Spinal cord (tissue), 10 donors: Measurements from ENCODE around the gene ZNF22. TPM values are rescaled to one million over a fixed set of nuclear protein-coding genes. Genes with fewer than 3 reads are reported as not detected.

Experiments used
- DNase-seq, 6 donors: peaks; one replicate each; pipeline versions ENCODE4 v3.0.0 to v3.0.0-alpha.2; 2013 to 2015; ENCODE audit warnings: low spot score in 6 of 6, low read depth in 4 of 6
- H3K27ac ChIP-seq: one replicate; pipeline ENCODE4 v1.5.1; 2013; ENCODE audit warnings: low read depth, low read length, control low read depth
- H3K27me3 ChIP-seq: one replicate; pipeline ENCODE4 v1.6.1; 2013; ENCODE audit warnings: low read length; ENCODE audit not compliant: control insufficient read depth, insufficient read depth
- H3K36me3 ChIP-seq: one replicate; pipeline ENCODE4 v1.6.1; 2013; ENCODE audit warnings: low read length; ENCODE audit not compliant: control insufficient read depth, insufficient read depth
- H3K4me1 ChIP-seq: one replicate; pipeline ENCODE4 v1.6.1; 2013; ENCODE audit warnings: low read length; ENCODE audit not compliant: control insufficient read depth, insufficient read depth
- H3K4me3 ChIP-seq: one replicate; pipeline ENCODE4 v1.5.1; 2013; ENCODE audit warnings: low read depth, low read length, control low read depth
- H3K9me3 ChIP-seq: one replicate; pipeline ENCODE4 v1.6.1; 2013; ENCODE audit warnings: low read length; ENCODE audit not compliant: control insufficient read depth, insufficient read depth
- WGBS: methylation state at CpG from one replicate; pipeline ENCODE4 v1.1.5; 2013; ENCODE audit warnings: missing lambda C conversion rate; ENCODE audit not compliant: insufficient coverage; 5-methylcytosine and 5-hydroxymethylcytosine counted together
- polyA plus RNA-seq, 2 donors: library from polyadenylated mRNA; unstranded; fragments of 120-200 nt; gene quantifications; one replicate each; pipeline ENCODE4 v1.2.1, GENCODE V29; 2013; ENCODE audit not compliant: insufficient read length in 2 of 2
- total RNA-seq, 2 donors: library from RNA; depleted of rRNA in 1 of 2; stranded (reverse); fragments of 120-200 nt in 1 of 2; fragments of >200 nt in 1 of 2; gene quantifications; one replicate each; pipeline versions ENCODE4 v1.2.3 to v1.2.4, GENCODE V29; 2013 to 2014
- donor health status: healthy.

The ZNF22 gene
- total and polyA plus RNA-seq, 4 donors = 44.5 to 58.6 (median 46.0) TPM

DNA sequence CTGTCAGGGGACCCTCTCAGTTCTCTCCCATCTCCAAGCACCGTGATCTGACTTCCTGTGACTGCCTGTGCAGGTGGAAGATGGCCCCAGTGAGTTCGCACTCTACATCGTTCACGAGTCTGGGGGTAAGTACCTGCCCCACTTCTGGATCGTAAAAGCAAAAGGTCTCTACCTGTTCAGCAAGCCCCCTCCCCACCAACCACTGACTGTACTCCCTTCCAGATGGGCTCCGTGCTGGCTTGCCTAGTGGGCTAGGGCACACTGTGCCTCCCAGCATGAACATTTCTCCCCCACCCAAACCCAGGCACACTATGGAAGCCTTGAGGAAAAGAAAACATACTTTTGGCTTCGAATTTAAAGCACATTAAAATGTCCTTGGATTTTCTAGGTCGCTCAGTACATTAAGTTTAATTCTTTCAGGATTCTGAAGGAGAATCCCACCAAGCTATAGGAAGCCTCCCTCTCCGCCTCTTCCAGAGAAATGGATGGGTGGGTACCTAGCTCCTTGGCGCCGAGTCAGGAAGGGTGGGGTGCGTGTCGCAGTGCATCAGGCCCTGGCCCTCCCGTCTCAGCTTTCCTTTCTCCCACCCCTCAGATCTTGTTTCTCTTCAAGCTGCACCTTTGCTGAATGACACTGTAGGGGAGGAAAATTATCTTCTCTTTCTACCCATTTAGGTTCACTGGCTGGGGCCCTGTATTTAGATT lies 11.0 kb upstream of the ZNF22 start:
- WGBS = 90% methylated on average over 6 of the region's 14 CpGs
- Histone ChIP-seq H3K9me3 (no peaks in the 10 kb centered on the region), H3K4me1 (peaks cover 47% of the 10 kb centered on the region), H3K27ac (peak overlapping the region; percentile 6), H3K4me3 (no peak overlapping the region), H3K36me3 (peaks cover 54% of the 10 kb centered on the region), H3K27me3 (no peaks in the 10 kb centered on the region)
- no peak for DNase-seq

GRCh38 chr10:44990302-44990655 lies 10.4 kb upstream of the ZNF22 start:
- Histone ChIP-seq H3K4me1 (peaks cover 47% of the 10 kb centered on the region), H3K27me3 (no peaks in the 10 kb centered on the region), H3K4me3 (no peak overlapping the region), H3K36me3 (peaks cover 49% of the 10 kb centered on the region), H3K9me3 (no peaks in the 10 kb centered on the region), H3K27ac (peak overlapping the region; percentile 6)
- 20% methylated on average over 5 of the region's 8 CpGs for WGBS
- DNase-seq = no peak

DNA sequence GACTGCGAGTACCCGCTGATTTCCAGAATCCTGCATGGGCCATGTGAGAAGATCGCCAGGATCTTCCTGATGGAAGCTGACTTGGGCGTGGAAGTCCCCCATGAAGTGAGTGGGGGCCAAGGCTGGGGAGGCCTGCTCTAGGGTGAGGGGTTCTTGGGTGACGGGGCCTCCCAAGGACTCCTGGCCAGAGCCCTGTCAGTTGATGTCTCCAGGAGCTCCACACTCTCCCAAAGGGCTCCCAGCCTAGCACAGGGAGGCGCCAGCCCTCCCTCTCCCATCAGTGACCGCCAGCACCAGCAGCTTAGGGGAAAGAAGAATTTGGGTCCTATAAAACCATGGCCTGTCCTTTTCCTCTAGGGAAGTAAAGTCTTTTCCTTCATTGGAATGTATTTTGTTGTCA lies 9.8 kb upstream of the ZNF22 start:
- peaks cover 45% of the 10 kb centered on the region for H3K36me3 ChIP-seq
- WGBS = 94% methylated on average over 3 of the region's 7 CpGs
- DNase-seq = no peak

GRCh38 chr10:44991571-44991970 lies 9.2 kb upstream of the ZNF22 start:
- DNase-seq = no peak
- WGBS = 71% methylated on average over 2 of the region's 5 CpGs
- Histone ChIP-seq H3K4me3 (no peak overlapping the region), H3K36me3 (peaks cover 45% of the 10 kb centered on the region), H3K27ac (no peak overlapping the region), H3K9me3 (no peaks in the 10 kb centered on the region), H3K4me1 (peaks cover 50% of the 10 kb centered on the region), H3K27me3 (no peaks in the 10 kb centered on the region)

More for the DNA sequence above, 9.8 kb upstream of the ZNF22 start:
- no peaks in the 10 kb centered on the region for H3K9me3 ChIP-seq
- H3K27ac ChIP-seq = no peak overlapping the region
- no peaks in the 10 kb centered on the region for H3K27me3 ChIP-seq
- H3K4me1 ChIP-seq = peaks cover 43% of the 10 kb centered on the region
- no peak overlapping the region for H3K4me3 ChIP-seq

DNA sequence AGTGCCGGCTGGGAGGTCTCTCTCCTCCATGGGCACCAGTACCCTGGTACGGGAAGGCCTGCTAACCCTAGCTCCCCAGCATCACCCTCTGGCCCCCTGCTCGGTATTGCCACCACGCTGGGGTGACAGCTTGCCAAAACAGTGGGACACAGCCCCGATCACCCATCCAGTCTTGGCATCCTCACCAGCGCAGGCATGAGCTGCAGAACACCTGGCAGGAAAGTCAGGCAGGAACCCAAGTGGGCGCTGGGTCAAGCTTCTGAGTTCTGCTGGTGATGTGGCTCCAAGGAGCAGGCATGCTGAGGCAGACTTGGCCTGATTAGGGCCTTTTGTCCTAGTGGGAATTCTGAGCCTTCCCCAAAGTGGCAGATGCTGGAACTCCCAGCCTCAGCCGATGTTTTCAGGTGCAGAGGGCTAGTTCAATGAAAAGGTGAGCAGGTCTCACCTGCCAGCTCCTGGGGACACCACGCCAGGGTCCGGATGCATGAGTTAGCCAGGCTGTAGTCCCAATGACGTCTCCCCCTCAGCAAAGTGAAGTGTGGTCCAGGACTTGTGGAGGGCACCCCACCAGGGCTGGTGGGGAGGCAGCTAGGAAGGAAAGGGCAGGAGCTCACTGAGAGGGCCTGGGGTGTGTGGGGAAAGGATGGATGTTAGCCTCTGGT lies 8.5 kb upstream of the ZNF22 start:
- Histone ChIP-seq H3K27me3 (no peaks in the 10 kb centered on the region), H3K4me3 (no peak overlapping the region), H3K9me3 (no peaks in the 10 kb centered on the region), H3K36me3 (peaks cover 45% of the 10 kb centered on the region), H3K27ac (no peak overlapping the region), H3K4me1 (peaks cover 56% of the 10 kb centered on the region)
- DNase-seq = no peak
- WGBS = 83% methylated on average over 11 of the region's 11 CpGs

DNA sequence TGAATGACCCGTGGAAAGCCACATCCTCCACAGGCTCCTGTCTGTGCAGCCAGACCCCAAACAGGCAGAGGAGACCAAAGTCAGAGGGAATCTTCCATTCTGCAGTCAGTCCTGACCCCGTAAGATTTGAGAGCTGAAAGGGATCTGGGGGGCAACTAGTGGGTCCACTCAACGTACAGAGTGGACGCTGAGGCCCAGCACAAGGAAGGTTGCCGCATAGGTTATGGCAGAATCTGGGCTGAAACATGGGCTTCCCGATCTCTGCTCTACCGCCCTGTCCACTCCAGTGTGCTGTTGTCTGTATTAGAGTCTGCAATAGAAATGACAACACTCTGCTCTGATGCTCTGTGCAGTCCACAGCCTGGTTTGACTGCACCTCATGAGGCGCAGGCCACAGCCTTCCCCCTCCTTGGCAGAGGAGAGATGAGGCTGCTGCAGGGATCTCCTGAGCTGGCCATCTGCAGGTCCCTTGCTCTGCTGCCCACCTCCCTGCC lies 7.9 kb upstream of the ZNF22 start:
- Histone ChIP-seq H3K27me3 (no peaks in the 10 kb centered on the region), H3K4me3 (no peak overlapping the region)

GRCh38 chr10:44993226-44993921 lies 7.3 kb upstream of the ZNF22 start:
- peaks cover 45% of the 10 kb centered on the region for H3K36me3 ChIP-seq
- H3K27me3 ChIP-seq = no peaks in the 10 kb centered on the region
- DNase-seq = no peak
- peaks cover 56% of the 10 kb centered on the region for H3K4me1 ChIP-seq
- H3K27ac ChIP-seq = no peak overlapping the region
- no peaks in the 10 kb centered on the region for H3K9me3 ChIP-seq
- WGBS = 94% methylated on average over 14 of the region's 14 CpGs
- no peak overlapping the region for H3K4me3 ChIP-seq

More for the DNA sequence above, 7.9 kb upstream of the ZNF22 start:
- no peaks in the 10 kb centered on the region for H3K9me3 ChIP-seq
- no peak overlapping the region for H3K27ac ChIP-seq
- H3K4me1 ChIP-seq = peaks cover 56% of the 10 kb centered on the region
- peaks cover 45% of the 10 kb centered on the region for H3K36me3 ChIP-seq
- WGBS = 98% methylated on average over 8 of the region's 8 CpGs
- no peak for DNase-seq

GRCh38 chr10:44993922-44994751 lies 6.6 kb upstream of the ZNF22 start:
- no peak overlapping the region for H3K27ac ChIP-seq
- peaks cover 56% of the 10 kb centered on the region for H3K4me1 ChIP-seq
- no peak for DNase-seq
- no peaks in the 10 kb centered on the region for H3K9me3 ChIP-seq
- H3K27me3 ChIP-seq = no peaks in the 10 kb centered on the region
- H3K36me3 ChIP-seq = peaks cover 44% of the 10 kb centered on the region
- 78% methylated on average over 6 of the region's 11 CpGs for WGBS
- no peak overlapping the region for H3K4me3 ChIP-seq
